OCI-LY3 (cell line): ENCODE data around the gene MIB2.

ENCODE experiments used
- H2AFZ ChIP-seq: fragments of 200-600, 300-600 bp; shearing (Covaris generic); 2 replicates; pipeline ENCODE4 v1.6.0; 2014; ENCODE audit warnings: antibody characterized with exemption, low read depth, low read length
- H3K27ac ChIP-seq: fragments of 200-600, 300-600 bp; sonication (generic); 2 replicates; pipeline ENCODE4 v1.5.1; 2014; ENCODE audit warnings: mild to moderate bottlenecking, low read length, moderate library complexity, mixed read lengths
- H3K27me3 ChIP-seq: fragments of 200-600, 300-600 bp; sonication (generic); 2 replicates; pipeline ENCODE4 v1.6.1; 2014; ENCODE audit warnings: low read depth, low read length, mixed read lengths
- H3K36me3 ChIP-seq: fragments of 200-600, 300-600 bp; sonication (generic); replicated peaks from 2 replicates; pipeline ENCODE3; 2014; ENCODE audit warnings: low read depth, low read length, mixed read lengths
- H3K4me1 ChIP-seq: fragments of 300-600, 200-600 bp; sonication (generic); 2 replicates; pipeline ENCODE4 v1.6.1; 2014; ENCODE audit warnings: low read length, mixed read lengths
- H3K4me2 ChIP-seq: fragments of 200-600, 300-600 bp; sonication (generic); 2 replicates; pipeline ENCODE4 v1.6.1; 2014; ENCODE audit warnings: low read length, mixed read lengths
- H3K4me3 ChIP-seq: fragments of 300-600, 200-600 bp; sonication (generic); 2 replicates; pipeline ENCODE4 v1.5.1; 2014; ENCODE audit warnings: antibody characterized with exemption, mild to moderate bottlenecking, low read length, moderate library complexity
- H3K79me2 ChIP-seq: fragments of 300-600, 200-600 bp; shearing (Covaris generic); 2 replicates; pipeline ENCODE4 v1.6.1; 2014; ENCODE audit warnings: mild to moderate bottlenecking, low read length, mixed read lengths
- H3K9ac ChIP-seq: fragments of 300-600, 200-600 bp; shearing (Covaris generic); 2 replicates; pipeline ENCODE4 v1.6.0; 2014; ENCODE audit warnings: mild to moderate bottlenecking, low read length, moderate library complexity
- H3K9me3 ChIP-seq: fragments of 200-600, 300-600 bp; shearing (Covaris generic); 2 replicates; pipeline ENCODE4 v1.6.1; 2014; ENCODE audit warnings: low read length, mixed read lengths; ENCODE audit not compliant: insufficient read depth
- H4K20me1 ChIP-seq: fragments of 200-600, 300-600 bp; sonication (generic); 2 replicates; pipeline ENCODE4 v1.6.1; 2016; ENCODE audit warnings: low read length, mixed read lengths; ENCODE audit not compliant: insufficient read depth
- EZH2phosphoT487 ChIP-seq: fragments of 200-600 bp; shearing (Covaris generic); IDR thresholded peaks from 2 replicates; pipeline ENCODE4 v1.6.1; 2018; ENCODE audit warnings: antibody characterized with exemption, mixed run types, low read depth
- TF ChIP-seq, protein P1 (sequence below): fragments of 200-600, 300-600 bp; sonication (generic); IDR thresholded peaks from 2 replicates; pipeline ENCODE4 v1.5.1; 2014; ENCODE audit warnings: antibody characterized with exemption, low read length, low read depth

MIB2 gene

DNA sequence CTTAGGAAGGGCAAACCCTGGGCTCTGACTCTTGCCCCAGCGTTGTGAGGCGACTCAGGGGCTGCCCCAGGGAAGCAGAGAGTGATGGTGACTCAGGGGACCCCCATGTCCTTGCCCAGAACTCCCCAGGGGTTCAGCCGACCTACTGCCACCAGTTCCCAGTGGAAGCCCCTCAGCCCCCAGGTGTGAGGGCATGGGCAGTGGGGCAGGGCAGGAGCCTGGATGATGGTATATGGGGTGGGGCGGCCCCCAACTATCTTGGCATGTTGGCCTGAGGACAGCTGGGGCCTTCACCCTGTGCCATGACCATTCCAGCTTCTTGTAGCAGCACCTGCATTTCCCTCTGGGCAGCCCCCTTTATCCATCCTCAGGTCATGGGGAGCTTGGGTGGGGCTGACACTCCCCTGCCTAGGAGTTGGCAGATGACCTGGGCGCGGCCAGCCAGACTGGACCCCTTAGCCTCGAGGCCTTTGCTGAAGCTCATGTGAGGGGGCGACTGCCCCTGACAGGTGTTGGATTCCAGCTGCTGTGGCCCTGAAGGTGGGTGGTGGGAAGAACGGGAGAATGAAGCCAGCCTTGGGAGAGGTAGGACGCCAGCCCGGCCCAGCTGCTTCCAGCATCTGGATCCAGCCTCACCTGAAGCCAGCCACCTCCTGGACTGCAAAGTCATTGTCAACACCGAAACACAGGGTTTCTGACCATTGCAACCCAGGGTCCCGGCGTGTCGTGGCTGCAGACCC, 13.6 kb upstream of the MIB2 start:
- Histone ChIP-seq H3K36me3 (no peaks in the 10 kb centered on the region), H2AFZ (no peak overlapping the region), H3K4me2 (peak overlapping the region; percentile 78), H3K4me3 (no peak overlapping the region), H3K4me1 (peaks cover 36% of the 10 kb centered on the region), H4K20me1 (no peaks in the 10 kb centered on the region), H3K9ac (no peak overlapping the region), H3K27me3 (0 out of 2 replicates have a peak, but pooled peaks cover 4% of the 10 kb centered on the region), H3K9me3 (no peaks in the 10 kb centered on the region), H3K79me2 (no peaks in the 10 kb centered on the region), H3K27ac (no peak overlapping the region)
- TF ChIP-seq, protein P1, sequence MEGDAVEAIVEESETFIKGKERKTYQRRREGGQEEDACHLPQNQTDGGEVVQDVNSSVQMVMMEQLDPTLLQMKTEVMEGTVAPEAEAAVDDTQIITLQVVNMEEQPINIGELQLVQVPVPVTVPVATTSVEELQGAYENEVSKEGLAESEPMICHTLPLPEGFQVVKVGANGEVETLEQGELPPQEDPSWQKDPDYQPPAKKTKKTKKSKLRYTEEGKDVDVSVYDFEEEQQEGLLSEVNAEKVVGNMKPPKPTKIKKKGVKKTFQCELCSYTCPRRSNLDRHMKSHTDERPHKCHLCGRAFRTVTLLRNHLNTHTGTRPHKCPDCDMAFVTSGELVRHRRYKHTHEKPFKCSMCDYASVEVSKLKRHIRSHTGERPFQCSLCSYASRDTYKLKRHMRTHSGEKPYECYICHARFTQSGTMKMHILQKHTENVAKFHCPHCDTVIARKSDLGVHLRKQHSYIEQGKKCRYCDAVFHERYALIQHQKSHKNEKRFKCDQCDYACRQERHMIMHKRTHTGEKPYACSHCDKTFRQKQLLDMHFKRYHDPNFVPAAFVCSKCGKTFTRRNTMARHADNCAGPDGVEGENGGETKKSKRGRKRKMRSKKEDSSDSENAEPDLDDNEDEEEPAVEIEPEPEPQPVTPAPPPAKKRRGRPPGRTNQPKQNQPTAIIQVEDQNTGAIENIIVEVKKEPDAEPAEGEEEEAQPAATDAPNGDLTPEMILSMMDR, result no peak
- TF ChIP-seq EZH2phosphoT487, result no peak

DNA sequence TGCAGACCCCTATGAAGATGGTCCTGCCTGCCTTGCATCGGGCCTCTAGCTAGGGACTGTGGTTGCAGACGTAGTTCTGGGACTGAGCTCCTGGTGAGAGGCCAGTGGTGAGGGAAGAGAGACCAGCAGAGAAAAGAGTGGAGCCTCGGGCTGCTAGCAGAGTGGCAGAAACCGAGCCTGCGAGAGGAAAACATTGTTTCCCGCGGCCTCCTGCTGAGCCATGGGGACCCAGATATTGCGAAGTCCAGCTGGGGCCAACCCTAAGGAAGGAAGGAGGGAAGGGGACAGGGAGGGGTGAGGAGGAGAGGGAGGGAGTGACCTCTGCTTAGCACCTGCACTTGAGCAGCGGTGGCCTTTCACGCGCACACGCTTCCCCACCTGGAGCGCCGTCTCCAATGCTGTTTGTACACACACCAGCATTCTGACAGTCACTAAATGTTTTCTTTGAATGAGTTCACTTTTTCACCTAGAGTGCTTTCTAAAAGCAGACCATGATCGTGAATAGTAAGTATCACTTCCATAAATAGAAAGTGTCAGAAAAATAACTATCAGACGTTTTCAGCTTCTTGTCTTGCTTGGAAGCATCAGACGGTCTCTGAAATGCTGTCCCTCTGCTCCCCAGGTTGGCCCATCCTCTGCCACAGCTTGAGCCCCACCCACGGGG, 12.9 kb upstream of the MIB2 start:
- Histone ChIP-seq H3K4me1 (peaks cover 37% of the 10 kb centered on the region), H4K20me1 (no peaks in the 10 kb centered on the region), H2AFZ (peak overlapping the region; percentile 47), H3K4me3 (peak overlapping the region; percentile 39), H3K79me2 (no peaks in the 10 kb centered on the region), H3K36me3 (no peaks in the 10 kb centered on the region), H3K9me3 (no peaks in the 10 kb centered on the region), H3K27me3 (no peaks in the 10 kb centered on the region), H3K27ac (peak overlapping the region; percentile 21; the same call in 1 of the 2 replicates), H3K4me2 (peak overlapping the region; percentile 78), H3K9ac (no peak overlapping the region; the same call in 1 of the 2 replicates)
- TF ChIP-seq, protein P1, result no peak
- no peak for TF ChIP-seq EZH2phosphoT487

DNA sequence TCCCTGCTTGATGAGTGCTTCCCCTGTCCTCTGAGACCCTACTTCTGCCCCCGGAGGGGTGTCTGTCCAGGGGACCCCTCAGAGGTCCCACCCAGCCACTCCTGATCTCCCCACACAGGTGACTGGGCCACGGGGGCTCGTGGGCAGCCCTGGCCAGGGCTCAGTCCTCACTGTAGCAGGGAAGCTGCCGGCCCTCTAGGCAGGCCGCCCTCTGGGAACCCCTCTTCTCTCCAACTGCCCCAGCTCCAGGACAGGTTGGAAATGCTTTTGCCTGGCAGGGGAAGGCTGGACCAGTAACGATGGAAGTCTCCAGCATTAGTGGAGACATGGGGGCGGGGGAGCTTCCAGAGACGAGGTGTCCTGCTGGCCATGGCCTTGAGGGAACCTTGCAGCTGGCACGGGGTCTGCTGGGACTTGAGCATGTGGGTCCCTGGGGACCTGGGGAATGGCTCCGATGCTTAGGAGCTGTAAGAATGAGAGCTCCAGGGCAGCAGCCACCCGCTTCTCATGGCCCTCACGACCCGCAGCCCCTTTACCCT, 12.3 kb upstream of the MIB2 start:
- peak overlapping the region; percentile 78 for H3K4me2 ChIP-seq
- no peaks in the 10 kb centered on the region for H3K79me2 ChIP-seq
- no peaks in the 10 kb centered on the region for H3K9me3 ChIP-seq
- peak overlapping the region; percentile 47 for H2AFZ ChIP-seq
- no peaks in the 10 kb centered on the region for H3K27me3 ChIP-seq
- peak overlapping the region; percentile 21; the same call in 1 of the 2 replicates for H3K27ac ChIP-seq
- H3K36me3 ChIP-seq, result no peaks in the 10 kb centered on the region
- peak overlapping the region; percentile 39 for H3K4me3 ChIP-seq
- TF ChIP-seq, protein P1, result no peak
- no peak overlapping the region; the same call in 1 of the 2 replicates for H3K9ac ChIP-seq
- no peaks in the 10 kb centered on the region for H4K20me1 ChIP-seq
- H3K4me1 ChIP-seq, result peaks cover 34% of the 10 kb centered on the region
